Suppressor macrophage treated with lipopolysaccharide for 4 hours (primary cell): ENCODE results near the gene NRXN3.
A peak's percentile ranks its signal among the peaks of the same experiment; 100 is the strongest.

Source experiments
- DNase-seq: peaks from one replicate; pipeline ENCODE4 v3.0.0-alpha.2; 2020

The NRXN3 gene

GRCh38 chr14:79274641-79275291, 1104.6 kb downstream of the NRXN3 start:
- DNase-seq, result no peak

GRCh38 chr14:79275292-79275655, 1105.1 kb downstream of the NRXN3 start:
- no peak for DNase-seq

- DNase-seq, result no peak
Measured at GRCh38 chr14:79278286-79278797, 1108.2 kb downstream of the NRXN3 start.

GRCh38 chr14:79278798-79279644, 1108.8 kb downstream of the NRXN3 start:
- DNase-seq, result peak; percentile 5

- no peak for DNase-seq
Measured at GRCh38 chr14:79279645-79280597, 1109.7 kb downstream of the NRXN3 start.

- no peak for DNase-seq
Measured at GRCh38 chr14:79281244-79282152, 1111.3 kb downstream of the NRXN3 start.

- DNase-seq, result no peak
Measured at GRCh38 chr14:79284621-79285020, 1114.4 kb downstream of the NRXN3 start.

GRCh38 chr14:79285263-79285662, 1115.1 kb downstream of the NRXN3 start:
- DNase-seq, result no peak

GRCh38 chr14:79287976-79288375, 1117.8 kb downstream of the NRXN3 start:
- DNase-seq, result no peak

- no peak for DNase-seq
Measured at GRCh38 chr14:79293482-79294177, 1123.5 kb downstream of the NRXN3 start.

- no peak for DNase-seq
Measured at GRCh38 chr14:79294499-79294898, 1124.3 kb downstream of the NRXN3 start.

GRCh38 chr14:79295385-79295784, 1125.2 kb downstream of the NRXN3 start:
- DNase-seq, result no peak

- no peak for DNase-seq
Measured at GRCh38 chr14:79298373-79298772, 1128.2 kb downstream of the NRXN3 start.

- no peak for DNase-seq
Measured at GRCh38 chr14:79299162-79299561, 1129.0 kb downstream of the NRXN3 start.

GRCh38 chr14:79304279-79304678, 1134.1 kb downstream of the NRXN3 start:
- DNase-seq, result no peak

- DNase-seq, result no peak
Measured at GRCh38 chr14:79306546-79306945, 1136.4 kb downstream of the NRXN3 start.

GRCh38 chr14:79318371-79318770, 1148.2 kb downstream of the NRXN3 start:
- DNase-seq, result no peak

- no peak for DNase-seq
Measured at GRCh38 chr14:79320561-79320960, 1150.4 kb downstream of the NRXN3 start.

GRCh38 chr14:79321070-79321469, 1150.9 kb downstream of the NRXN3 start:
- no peak for DNase-seq

GRCh38 chr14:79325071-79325470, 1154.9 kb downstream of the NRXN3 start:
- no peak for DNase-seq

GRCh38 chr14:79325557-79325956, 1155.4 kb downstream of the NRXN3 start:
- DNase-seq, result no peak
